Activated T-cell treated with anti-CD3 and anti-CD28 coated beads, Interleukin-2, amount 50 U/mL, for 1 hour (primary cell): ENCODE data around the gene VCPKMT.
"Not testable (repeated sequence)": the region's sequence is repeated elsewhere in the genome, so short reads cannot be mapped to it uniquely, and the experiment has no call there.

ENCODE experiments used
- DNase-seq: peaks from one replicate; pipeline ENCODE4 v3.0.0-alpha.2; 2020

Gene VCPKMT

GRCh38 chr14:50091240-50091913, 25.0 kb downstream of the VCPKMT start:
- DNase-seq: no peak

GRCh38 chr14:50089208-50089607, 27.2 kb downstream of the VCPKMT start:
- no peak for DNase-seq

GRCh38 chr14:50088731-50089130, 27.6 kb downstream of the VCPKMT start:
- no peak for DNase-seq

GRCh38 chr14:50088117-50088515, 28.3 kb downstream of the VCPKMT start:
- no peak for DNase-seq

GRCh38 chr14:50087341-50088116, 28.8 kb downstream of the VCPKMT start:
- DNase-seq: no peak

GRCh38 chr14:50086321-50086711, 30.1 kb downstream of the VCPKMT start:
- no peak for DNase-seq

GRCh38 chr14:50085570-50086320, 30.6 kb downstream of the VCPKMT start:
- DNase-seq: no peak

GRCh38 chr14:50084666-50085065, 31.7 kb downstream of the VCPKMT start:
- DNase-seq: no peak

- DNase-seq: peak; percentile 57
Measured at GRCh38 chr14:50083467-50084337, 32.7 kb downstream of the VCPKMT start.

- DNase-seq: peak; percentile 75
Measured at GRCh38 chr14:50082784-50083466, 33.4 kb downstream of the VCPKMT start.

GRCh38 chr14:50082308-50082742, 34.0 kb downstream of the VCPKMT start:
- DNase-seq: peak; percentile 62

- DNase-seq: not testable (repeated sequence)
Measured at GRCh38 chr14:50079103-50079502, 37.3 kb downstream of the VCPKMT start.

GRCh38 chr14:50073663-50074062, 42.7 kb downstream of the VCPKMT start:
- DNase-seq: not testable (repeated sequence)

- no peak for DNase-seq
Measured at GRCh38 chr14:50072395-50072794, 44.0 kb downstream of the VCPKMT start.

GRCh38 chr14:50070840-50071548, 45.4 kb downstream of the VCPKMT start:
- DNase-seq: no peak

- no peak for DNase-seq
Measured at GRCh38 chr14:50070230-50070629, 46.1 kb downstream of the VCPKMT start.

GRCh38 chr14:50069325-50069724, 47.0 kb downstream of the VCPKMT start:
- no peak for DNase-seq

- no peak for DNase-seq
Measured at GRCh38 chr14:50068496-50068895, 47.9 kb downstream of the VCPKMT start.

- DNase-seq: no peak
Measured at GRCh38 chr14:50067723-50068495, 48.5 kb downstream of the VCPKMT start.

- DNase-seq: no peak
Measured at GRCh38 chr14:50065583-50065982, 50.8 kb downstream of the VCPKMT start.
